Measurements from ENCODE around the gene ACTG2.

DNA sequence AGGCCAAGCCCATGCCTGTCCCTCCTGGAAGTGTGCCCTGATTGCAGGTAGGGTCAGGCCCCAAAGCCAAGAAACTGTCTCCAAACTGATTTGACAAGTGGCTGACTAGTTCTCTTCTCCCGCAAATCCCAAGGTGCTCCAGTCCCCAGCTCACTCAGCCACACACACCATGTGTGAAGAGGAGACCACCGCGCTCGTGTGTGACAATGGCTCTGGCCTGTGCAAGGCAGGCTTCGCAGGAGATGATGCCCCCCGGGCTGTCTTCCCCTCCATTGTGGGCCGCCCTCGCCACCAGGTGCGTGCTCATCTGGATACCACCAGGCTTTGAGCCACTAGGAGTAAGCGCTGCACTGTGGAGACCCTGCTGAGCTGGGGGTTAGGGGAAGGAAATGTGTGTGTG lies 8.3 kb downstream of the ACTG2 start:
- TF ChIP-seq, protein P1, sequence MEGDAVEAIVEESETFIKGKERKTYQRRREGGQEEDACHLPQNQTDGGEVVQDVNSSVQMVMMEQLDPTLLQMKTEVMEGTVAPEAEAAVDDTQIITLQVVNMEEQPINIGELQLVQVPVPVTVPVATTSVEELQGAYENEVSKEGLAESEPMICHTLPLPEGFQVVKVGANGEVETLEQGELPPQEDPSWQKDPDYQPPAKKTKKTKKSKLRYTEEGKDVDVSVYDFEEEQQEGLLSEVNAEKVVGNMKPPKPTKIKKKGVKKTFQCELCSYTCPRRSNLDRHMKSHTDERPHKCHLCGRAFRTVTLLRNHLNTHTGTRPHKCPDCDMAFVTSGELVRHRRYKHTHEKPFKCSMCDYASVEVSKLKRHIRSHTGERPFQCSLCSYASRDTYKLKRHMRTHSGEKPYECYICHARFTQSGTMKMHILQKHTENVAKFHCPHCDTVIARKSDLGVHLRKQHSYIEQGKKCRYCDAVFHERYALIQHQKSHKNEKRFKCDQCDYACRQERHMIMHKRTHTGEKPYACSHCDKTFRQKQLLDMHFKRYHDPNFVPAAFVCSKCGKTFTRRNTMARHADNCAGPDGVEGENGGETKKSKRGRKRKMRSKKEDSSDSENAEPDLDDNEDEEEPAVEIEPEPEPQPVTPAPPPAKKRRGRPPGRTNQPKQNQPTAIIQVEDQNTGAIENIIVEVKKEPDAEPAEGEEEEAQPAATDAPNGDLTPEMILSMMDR (IDR thresholded peaks at IDR 0.05; ENCODE audit: low read depth, low read length, missing input control): no peak
- no peak for TF ChIP-seq SP1 (IDR thresholded peaks at IDR 0.05)
- no peak for TF ChIP-seq HNF4A (conservative IDR thresholded peaks at IDR 0.05)
- TF ChIP-seq, protein P2, sequence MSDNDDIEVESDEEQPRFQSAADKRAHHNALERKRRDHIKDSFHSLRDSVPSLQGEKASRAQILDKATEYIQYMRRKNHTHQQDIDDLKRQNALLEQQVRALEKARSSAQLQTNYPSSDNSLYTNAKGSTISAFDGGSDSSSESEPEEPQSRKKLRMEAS (IDR thresholded peaks at IDR 0.05): no peak
- no peak for TF ChIP-seq JUND (IDR thresholded peaks at IDR 0.05)
- no peak for TF ChIP-seq GABPA (IDR thresholded peaks at IDR 0.05 in 1 of 2, conservative IDR thresholded peaks at IDR 0.05 in 1 of 2)
- no peak for TF ChIP-seq RXRA (IDR thresholded peaks at IDR 0.05)
- TF ChIP-seq TAF1 (conservative IDR thresholded peaks at IDR 0.05): no peak
- TF ChIP-seq EGR1 (IDR thresholded peaks at IDR 0.05; ENCODE audit: low read depth in 2 of 2): no peak
- TF ChIP-seq, protein P3, sequence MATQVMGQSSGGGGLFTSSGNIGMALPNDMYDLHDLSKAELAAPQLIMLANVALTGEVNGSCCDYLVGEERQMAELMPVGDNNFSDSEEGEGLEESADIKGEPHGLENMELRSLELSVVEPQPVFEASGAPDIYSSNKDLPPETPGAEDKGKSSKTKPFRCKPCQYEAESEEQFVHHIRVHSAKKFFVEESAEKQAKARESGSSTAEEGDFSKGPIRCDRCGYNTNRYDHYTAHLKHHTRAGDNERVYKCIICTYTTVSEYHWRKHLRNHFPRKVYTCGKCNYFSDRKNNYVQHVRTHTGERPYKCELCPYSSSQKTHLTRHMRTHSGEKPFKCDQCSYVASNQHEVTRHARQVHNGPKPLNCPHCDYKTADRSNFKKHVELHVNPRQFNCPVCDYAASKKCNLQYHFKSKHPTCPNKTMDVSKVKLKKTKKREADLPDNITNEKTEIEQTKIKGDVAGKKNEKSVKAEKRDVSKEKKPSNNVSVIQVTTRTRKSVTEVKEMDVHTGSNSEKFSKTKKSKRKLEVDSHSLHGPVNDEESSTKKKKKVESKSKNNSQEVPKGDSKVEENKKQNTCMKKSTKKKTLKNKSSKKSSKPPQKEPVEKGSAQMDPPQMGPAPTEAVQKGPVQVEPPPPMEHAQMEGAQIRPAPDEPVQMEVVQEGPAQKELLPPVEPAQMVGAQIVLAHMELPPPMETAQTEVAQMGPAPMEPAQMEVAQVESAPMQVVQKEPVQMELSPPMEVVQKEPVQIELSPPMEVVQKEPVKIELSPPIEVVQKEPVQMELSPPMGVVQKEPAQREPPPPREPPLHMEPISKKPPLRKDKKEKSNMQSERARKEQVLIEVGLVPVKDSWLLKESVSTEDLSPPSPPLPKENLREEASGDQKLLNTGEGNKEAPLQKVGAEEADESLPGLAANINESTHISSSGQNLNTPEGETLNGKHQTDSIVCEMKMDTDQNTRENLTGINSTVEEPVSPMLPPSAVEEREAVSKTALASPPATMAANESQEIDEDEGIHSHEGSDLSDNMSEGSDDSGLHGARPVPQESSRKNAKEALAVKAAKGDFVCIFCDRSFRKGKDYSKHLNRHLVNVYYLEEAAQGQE (IDR thresholded peaks at IDR 0.05): no peak
- TF ChIP-seq RAD21 (IDR thresholded peaks at IDR 0.05): no peak
